Heart right ventricle (tissue), 16 donors: Measurements from ENCODE around the gene MORN3. TPM values are rescaled to one million over a fixed set of nuclear protein-coding genes. Genes with fewer than 3 reads are reported as not detected.
A peak's percentile ranks its signal among the peaks of the same experiment; 100 is the strongest.

Source experiments
- ATAC-seq, 8 donors: fragments of 200-7000 bp; cut with Tn5 transposase; one replicate each; pipeline ENCODE4 v1.9.1; 2020; ENCODE audit warnings: mild to moderate bottlenecking in 8 of 8, moderate library complexity in 8 of 8, moderate number of reproducible peaks in 1 of 8
- DNase-seq, 2 donors: peaks; one replicate each; pipeline ENCODE4 v3.0.0-alpha.2; 2020
- H3K27ac ChIP-seq, 10 donors: fragments of 200-600 bp; sonication (generic) in 2 of 10; one replicate each; pipeline versions ENCODE4 v1.5.0 to v1.8.0; 2020 to 2022; ENCODE audit warnings: mild to moderate bottlenecking in 3 of 10
- H3K27me3 ChIP-seq, 7 donors: fragments of 200-600 bp; one replicate each; pipeline ENCODE4 v1.8.0; 2021 to 2022; ENCODE audit warnings: mild to moderate bottlenecking in 2 of 7
- H3K36me3 ChIP-seq, 9 donors: fragments of 200-600 bp; sonication (generic) in 1 of 9; one replicate each; pipeline versions ENCODE4 v1.5.0 to v1.8.0; 2020 to 2022; ENCODE audit warnings: mild to moderate bottlenecking in 2 of 9
- H3K4me1 ChIP-seq, 9 donors: fragments of 200-600 bp; sonication (generic) in 1 of 9; one replicate each; pipeline versions ENCODE4 v1.5.0 to v1.8.0; 2020 to 2022; ENCODE audit warnings: mild to moderate bottlenecking in 4 of 9
- H3K4me3 ChIP-seq, 10 donors: fragments of 200-600 bp; sonication (generic) in 2 of 10; one replicate each; pipeline versions ENCODE4 v1.5.0 to v1.8.0; 2020 to 2022; ENCODE audit warnings: mild to moderate bottlenecking in 7 of 10, moderate library complexity in 2 of 10
- H3K9me3 ChIP-seq, 11 donors: fragments of 200-600 bp in 10 of 11; sonication (generic) in 2 of 11; one replicate each; pipeline versions ENCODE4 v1.5.0 to v1.8.0; 2013 to 2022; ENCODE audit warnings: mild to moderate bottlenecking in 2 of 11, control low read depth in 1 of 11, moderate library complexity in 1 of 11
- WGBS, 2 donors: extraction: QIAGEN DNeasy Blood & Tissue Kit; methylation state at CpG; one replicate each; pipeline ENCODE4 v1.1.7; 2013; ENCODE audit warnings: inconsistent platforms in 1 of 2; 5-methylcytosine and 5-hydroxymethylcytosine counted together
- intact Hi-C, 10 donors: fragments of 100-400 bp; cut with DNase I; formaldehyde crosslinking; loops; one replicate each; pipeline versions ENCODE4 v1.11.1 to v1.14.2; 2022
- polyA plus RNA-seq, 2 donors: library from polyadenylated mRNA; stranded (reverse); fragments of 200-250 nt; gene quantifications; one replicate each; pipeline ENCODE4 v1.2.3, GENCODE V29; 2013
- total RNA-seq, 10 donors: library from RNA; stranded (reverse); fragmentation: NEBNext Ultra II Directional in 3 of 10; extraction: Animal tissue kit (Norgen Biotek cat#: 25700) in 3 of 10; gene quantifications; one replicate each; pipeline versions ENCODE4 v1.2.1 to v1.2.4, GENCODE V29; 2021 to 2023
- TF ChIP-seq, protein P1 (sequence below), 9 donors: fragments of 200-600 bp; sonication (generic) in 2 of 9; IDR thresholded peaks; one replicate each; pipeline versions ENCODE4 v1.5.0 to v1.8.0; 2021 to 2022; ENCODE audit warnings: antibody characterized with exemption in 9 of 9, mild to moderate bottlenecking in 5 of 9, moderate library complexity in 1 of 9
- donor health status: Arrhythmogenic right ventricular cardiomyopathy.
- donor health status: ischemic (EF 13 %, LVEDD 7.1; RV severe dilation, severe dysfunction).
- donor health status: healthy with polysubstance abuse.
- donor health status: DM: no; HTN: yes; CAD: no.
- donor health status: DM: no; HTN: no; CAD: no.
- donor health status: ischemic (EF 25% LVEDD 6.9; RV normal size, moderate dysfunction).
- donor health status: ischemic (EF 25% LVEDD 5.7; RV mildly dilated, moderate dysfunction).
- donor health status: healthy.
- donor health status: DM: yes; HTN: yes; CAD: no.
- donor health status: Ischemic cardiomyopathy.
- donor health status: ischemic (EF 35%, LVEDD 5.7; RV mildly dilated, moderate dysfunction).
- donor health status: nonischemic (EF 11% LVEDD 7.7; RV severe dilation, severe dysfunction).
- donor health status: DM: yes; HTN: yes; CAD: no.
- donor health status: PGD.
- donor health status: ischemic (EF 29% LVEDD 5.4; RV normal size, mild dysfunction).
- donor health status: nonischemic (EF 23%, LVEDD 6.1; RV moderate dilation, normal function).

The MORN3 gene
- total and polyA plus RNA-seq, 12 donors = 0.15 to 0.28 (median 0.18) TPM; not detected in 5

DNA sequence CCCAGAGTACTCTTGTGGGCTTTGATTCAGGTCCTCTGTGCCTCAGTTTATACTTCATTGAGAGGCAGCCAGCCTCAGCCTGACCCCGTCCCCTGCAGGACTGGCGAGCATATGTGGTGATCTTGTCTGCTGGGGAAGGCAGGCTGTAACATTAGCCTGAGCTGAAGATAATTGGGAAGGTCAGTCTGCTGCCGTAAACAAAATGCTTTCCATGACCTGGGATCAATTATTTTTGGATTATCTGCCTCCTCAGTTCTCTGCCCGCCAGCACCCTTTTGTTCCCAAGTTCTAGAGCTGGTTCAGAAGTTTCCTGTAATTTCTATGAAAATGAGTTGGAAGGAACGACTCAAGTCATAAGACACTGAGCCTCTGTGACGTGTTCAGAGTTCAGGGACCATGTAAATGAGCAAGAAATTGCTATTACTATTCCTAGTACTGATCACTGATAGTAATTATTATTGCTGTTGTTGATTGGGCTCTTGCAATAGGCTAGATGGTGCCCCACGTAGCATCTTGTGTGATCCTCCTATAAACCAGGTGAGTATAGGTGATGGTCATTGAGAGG is 38.6 kb downstream of the MORN3 start:
- no peak for ATAC-seq
- Histone ChIP-seq H3K27me3 (no peaks in the 10 kb centered on the region), H3K9me3 (no peaks in the 10 kb centered on the region), H3K4me1 (peaks cover 3 to 65% (median 50%) of the 10 kb centered on the region in 9 donors), H3K27ac (peak overlapping the region in 1 of 10 donors; percentile 95), H3K36me3 (no peaks in the 10 kb centered on the region), H3K4me3 (no peak overlapping the region)
- WGBS, 2 donors = 92 to 95% methylated on average over 7 of the region's 7 CpGs
- intact Hi-C loops = no loop called here
- TF ChIP-seq, protein P1, sequence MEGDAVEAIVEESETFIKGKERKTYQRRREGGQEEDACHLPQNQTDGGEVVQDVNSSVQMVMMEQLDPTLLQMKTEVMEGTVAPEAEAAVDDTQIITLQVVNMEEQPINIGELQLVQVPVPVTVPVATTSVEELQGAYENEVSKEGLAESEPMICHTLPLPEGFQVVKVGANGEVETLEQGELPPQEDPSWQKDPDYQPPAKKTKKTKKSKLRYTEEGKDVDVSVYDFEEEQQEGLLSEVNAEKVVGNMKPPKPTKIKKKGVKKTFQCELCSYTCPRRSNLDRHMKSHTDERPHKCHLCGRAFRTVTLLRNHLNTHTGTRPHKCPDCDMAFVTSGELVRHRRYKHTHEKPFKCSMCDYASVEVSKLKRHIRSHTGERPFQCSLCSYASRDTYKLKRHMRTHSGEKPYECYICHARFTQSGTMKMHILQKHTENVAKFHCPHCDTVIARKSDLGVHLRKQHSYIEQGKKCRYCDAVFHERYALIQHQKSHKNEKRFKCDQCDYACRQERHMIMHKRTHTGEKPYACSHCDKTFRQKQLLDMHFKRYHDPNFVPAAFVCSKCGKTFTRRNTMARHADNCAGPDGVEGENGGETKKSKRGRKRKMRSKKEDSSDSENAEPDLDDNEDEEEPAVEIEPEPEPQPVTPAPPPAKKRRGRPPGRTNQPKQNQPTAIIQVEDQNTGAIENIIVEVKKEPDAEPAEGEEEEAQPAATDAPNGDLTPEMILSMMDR (IDR thresholded peaks at IDR 0.05) = no peak
- no peak for DNase-seq

DNA sequence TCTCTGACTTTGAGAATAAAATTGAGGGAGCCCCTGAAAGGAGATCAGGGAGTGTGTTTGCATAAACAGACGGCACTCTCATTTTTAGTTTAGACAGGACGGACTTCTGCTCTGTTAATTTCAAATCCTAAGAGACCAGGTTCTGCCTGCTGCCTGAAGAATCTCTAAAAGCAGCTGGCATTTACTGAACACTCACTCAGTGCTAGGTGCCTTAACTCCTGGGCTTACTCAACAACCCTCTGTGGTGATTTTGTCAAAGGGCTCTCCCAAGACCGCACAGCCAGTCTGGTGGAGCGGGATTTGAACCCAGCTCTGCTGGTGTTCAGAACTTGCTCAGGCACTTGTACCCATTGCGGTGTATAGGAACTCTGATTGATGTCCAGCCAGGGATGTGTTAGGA is 40.9 kb downstream of the MORN3 start:
- no peak for DNase-seq
- ATAC-seq = no peak
- Histone ChIP-seq H3K4me3 (peak overlapping the region in 4 of 10 donors; percentile 76 to 97 (median 82)), H3K36me3 (no peaks in the 10 kb centered on the region), H3K27ac (peak overlapping the region in 5 of 10 donors; percentile 13 to 95 (median 88)), H3K9me3 (no peaks in the 10 kb centered on the region), H3K4me1 (peaks cover 3 to 79% (median 62%) of the 10 kb centered on the region in 9 donors), H3K27me3 (no peaks in the 10 kb centered on the region)
- TF ChIP-seq, protein P1 (IDR thresholded peaks at IDR 0.05) = no peak
- intact Hi-C loops = loop anchor here (5.0 to 10.0 kb wide), 12 partner anchors 34 to 134 kb away; partner anchors contain the start of genes KDM2B (in 4 of the 10) and MORN3 (in 1 of the 10)
- WGBS, 2 donors = 88 to 96% methylated on average over 5 of the region's 5 CpGs

DNA sequence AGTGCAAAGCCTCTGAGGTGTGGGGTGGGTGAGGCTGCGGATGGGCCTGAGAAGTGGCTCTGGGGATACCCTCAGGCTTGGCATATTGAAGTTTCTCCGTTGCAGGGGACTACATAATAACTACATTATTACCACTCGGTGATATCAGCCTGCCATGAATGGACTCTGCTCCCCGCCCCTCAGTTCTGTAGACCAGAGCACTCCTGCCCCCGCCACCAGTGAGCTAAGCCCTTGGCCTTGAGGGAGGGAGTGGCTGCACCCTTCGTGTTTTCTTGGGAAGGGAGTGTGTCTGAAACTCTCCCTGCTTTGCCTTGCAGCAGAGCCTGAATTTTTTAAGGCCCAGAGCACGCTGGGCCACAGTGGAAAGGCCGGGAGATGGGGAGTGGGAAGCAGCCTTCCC is 41.4 kb downstream of the MORN3 start:
- peaks cover 3 to 76% (median 58%) of the 10 kb centered on the region in 9 donors for H3K4me1 ChIP-seq
- intact Hi-C loops = loop anchor here (5.0 to 10.0 kb wide), 12 partner anchors 34 to 133 kb away; partner anchors contain the start of genes KDM2B (in 4 of the 10) and MORN3 (in 1 of the 10)
- 75% methylated on average over 8 of the region's 8 CpGs for WGBS, 2 donors
- H3K27ac ChIP-seq = peak overlapping the region in 7 of 10 donors; percentile 88 to 95 (median 93)
- no peaks in the 10 kb centered on the region for H3K9me3 ChIP-seq
- H3K4me3 ChIP-seq = peak overlapping the region in 8 of 10 donors; percentile 57 to 97 (median 77)
- H3K36me3 ChIP-seq = no peaks in the 10 kb centered on the region
- TF ChIP-seq, protein P1 (IDR thresholded peaks at IDR 0.05) = no peak
- no peak for ATAC-seq
- H3K27me3 ChIP-seq = no peaks in the 10 kb centered on the region
- DNase-seq = no peak

DNA sequence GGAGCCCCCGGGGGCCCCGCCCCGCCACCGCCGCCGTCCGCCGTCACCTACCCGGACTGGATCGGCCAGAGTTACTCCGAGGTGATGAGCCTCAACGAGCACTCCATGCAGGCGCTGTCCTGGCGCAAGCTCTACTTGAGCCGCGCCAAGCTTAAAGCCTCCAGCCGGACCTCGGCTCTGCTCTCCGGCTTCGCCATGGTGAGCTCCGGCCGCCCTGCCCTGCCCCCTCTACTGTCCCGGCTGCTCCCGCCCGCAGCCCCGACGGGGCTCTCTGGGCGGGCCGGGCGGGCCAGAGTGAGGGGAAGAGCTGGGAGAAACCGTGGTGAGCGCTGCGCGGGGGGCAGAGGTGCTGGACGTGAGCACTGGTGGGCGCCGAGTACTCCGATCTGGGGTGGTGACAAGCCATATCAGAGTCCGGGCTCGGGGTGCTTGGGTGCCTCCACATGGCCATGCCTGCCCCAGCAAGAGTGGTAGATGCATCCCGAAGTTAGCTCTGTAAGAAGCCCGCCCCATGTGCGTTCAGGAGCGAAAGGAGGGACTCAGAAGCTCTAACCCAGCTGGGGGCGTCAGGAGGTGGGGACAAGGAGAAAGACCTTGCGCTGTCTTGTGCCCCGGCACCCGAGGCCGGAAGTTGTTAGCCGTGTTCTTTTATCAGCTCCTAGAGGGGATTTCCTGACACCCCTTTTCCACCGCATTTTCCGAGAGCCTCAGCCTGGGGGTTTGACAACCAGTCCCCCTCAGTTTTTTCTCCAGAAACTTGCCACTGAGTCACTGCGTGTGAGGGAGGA is 42.4 kb downstream of the MORN3 start:
- Histone ChIP-seq H3K4me3 (peak overlapping the region; percentile 57 to 97 (median 76)), H3K27me3 (no peaks in the 10 kb centered on the region), H3K9me3 (no peaks in the 10 kb centered on the region), H3K27ac (peak overlapping the region; percentile 76 to 96 (median 92)), H3K4me1 (peaks cover 3 to 66% (median 48%) of the 10 kb centered on the region in 9 donors), H3K36me3 (no peaks in the 10 kb centered on the region)
- peak; percentile 21 to 64 (median 47) for ATAC-seq
- intact Hi-C loops = loop anchor here (2.0 to 10.0 kb wide), 15 partner anchors 35 to 132 kb away; partner anchors contain the start of genes KDM2B (in 4 of the 10) and MORN3 (in 1 of the 10)
- TF ChIP-seq, protein P1 (IDR thresholded peaks at IDR 0.05) = peak in 3 of 9 donors; percentile 2 to 29 (median 8)
- peak; percentile 52 to 55 for DNase-seq
- WGBS, 2 donors = 1% methylated on average over 51 to 53 of the region's 53 CpGs
